Measurements from ENCODE around the gene FTMT. TPM values are rescaled to one million over a fixed set of nuclear protein-coding genes. Genes with fewer than 3 reads are reported as not detected.

Gene FTMT
- total RNA-seq, 1 donor from 2014 or later, result not detected

DNA sequence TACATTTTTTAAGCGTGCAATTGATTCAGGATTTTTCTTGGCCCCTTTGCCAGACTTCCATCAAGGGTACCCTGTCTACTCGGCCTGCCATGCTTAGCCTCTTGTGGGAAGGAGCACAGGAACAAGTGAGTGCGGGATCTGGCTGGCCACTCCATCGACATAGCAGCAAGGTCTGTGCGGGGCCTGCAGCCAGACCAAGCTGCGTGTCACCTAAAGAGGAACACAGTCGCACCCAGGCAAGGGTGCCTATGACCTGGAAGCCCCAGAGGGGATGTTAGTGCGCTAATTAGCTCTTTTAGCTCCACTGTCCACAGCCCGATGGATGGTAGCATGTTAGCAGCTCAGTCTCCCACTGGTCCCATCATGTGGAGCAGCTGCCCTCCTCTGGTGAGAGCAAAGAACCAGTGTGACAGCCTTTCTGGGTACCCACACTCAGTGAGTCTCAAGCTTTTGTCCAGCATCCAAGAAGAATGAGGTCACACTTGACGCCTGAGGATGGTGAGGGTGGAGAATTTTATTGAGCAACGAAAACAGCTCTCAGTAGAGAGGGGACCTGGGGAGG, 38.7 kb downstream of the FTMT start:
- Histone ChIP-seq H3K27me3 (ENCODE audit: control insufficient read depth, insufficient read depth, low read length) (no peaks in the 10 kb centered on the region), H3K36me3 (ENCODE audit: control insufficient read depth, insufficient read depth, low read length) (no peaks in the 10 kb centered on the region), H3K4me3 (ENCODE audit: low read depth, low read length) (no peak overlapping the region)
- FAIRE-seq, result no peak
- TF ChIP-seq CTCF (IDR thresholded peaks at IDR 0.05; ENCODE audit: insufficient read depth, low read length, severe bottlenecking), result no peak
- DNase-seq (ENCODE audit: low read depth), result no peak

- H3K36me3 ChIP-seq (ENCODE audit: control insufficient read depth, insufficient read depth, low read length), result no peaks in the 10 kb centered on the region
- no peak overlapping the region for H3K4me3 ChIP-seq (ENCODE audit: low read depth, low read length)
- DNase-seq (ENCODE audit: low read depth) (no peak), FAIRE-seq (no peak)
- no peaks in the 10 kb centered on the region for H3K27me3 ChIP-seq (ENCODE audit: control insufficient read depth, insufficient read depth, low read length)
- TF ChIP-seq CTCF (IDR thresholded peaks at IDR 0.05; ENCODE audit: insufficient read depth, low read length, severe bottlenecking), result no peak
These were observed 45.7 kb downstream of the FTMT start for GRCh38 chr5:121897341-121897740.

- no peak for TF ChIP-seq CTCF (IDR thresholded peaks at IDR 0.05; ENCODE audit: insufficient read depth, low read length, severe bottlenecking)
- FAIRE-seq (no peak), DNase-seq (ENCODE audit: low read depth) (no peak)
- H3K27me3 ChIP-seq (ENCODE audit: control insufficient read depth, insufficient read depth, low read length), result no peaks in the 10 kb centered on the region
- H3K36me3 ChIP-seq (ENCODE audit: control insufficient read depth, insufficient read depth, low read length), result no peaks in the 10 kb centered on the region
- no peak overlapping the region for H3K4me3 ChIP-seq (ENCODE audit: low read depth, low read length)
These were observed 47.7 kb downstream of the FTMT start for GRCh38 chr5:121899346-121899745.

Other genes starting within 250 kb of the FTMT start
- 17.1 and 21.0 TPM in 2 replicates for gene SRFBP1, start 110.1 kb downstream of the FTMT start, total RNA-seq
- gene LOX, start 226.4 kb downstream of the FTMT start, total RNA-seq, result 1.4 and 1.8 TPM in 2 replicates

All from bronchial epithelial cell (primary cell).